Neutrophil (primary cell): ENCODE measurements around the gene PRKN.

Experiments used
- H3K27ac ChIP-seq: fragments of 200-600 bp; sonication (generic); 2 replicates; pipeline ENCODE4 v1.5.1; 2016; ENCODE audit warnings: mild to moderate bottlenecking, moderate library complexity
- H3K27me3 ChIP-seq: fragments of 200-600 bp; sonication (generic); 2 replicates; pipeline ENCODE4 v1.6.0; 2016; ENCODE audit warnings: mild to moderate bottlenecking
- H3K36me3 ChIP-seq: fragments of 200-600 bp; sonication (generic); 2 replicates; pipeline ENCODE4 v1.5.1; 2017
- H3K4me1 ChIP-seq, 2 experiments: fragments of 200-600 bp in 1 of 2; sonication (generic) in 1 of 2; 1 replicate in 1 of 2; 2 replicates in 1 of 2; pipeline versions ENCODE4 v1.5.1 to v1.6.1; 2013 to 2016; ENCODE audit warnings: low read depth in 1 of 2, low read length in 1 of 2, mild to moderate bottlenecking in 1 of 2, moderate library complexity in 1 of 2; ENCODE audit not compliant: control insufficient read depth in 1 of 2, insufficient read depth in 1 of 2
- H3K4me3 ChIP-seq, 2 experiments: fragments of 200-600 bp in 1 of 2; sonication (generic) in 1 of 2; 1 replicate in 1 of 2; 2 replicates in 1 of 2; pipeline ENCODE4 v1.5.1; 2013 to 2016; ENCODE audit warnings: low read depth in 1 of 2, low read length in 1 of 2, mild to moderate bottlenecking in 1 of 2, moderate library complexity in 1 of 2
- H3K9me3 ChIP-seq: fragments of 200-600 bp; sonication (generic); 2 replicates; pipeline ENCODE4 v1.5.1; 2016
- TF ChIP-seq, protein P1 (sequence below): fragments of 200-600 bp; sonication (generic); IDR thresholded peaks from 2 replicates; pipeline ENCODE4 v1.5.1; 2016; ENCODE audit warnings: antibody characterized with exemption

PRKN gene

DNA sequence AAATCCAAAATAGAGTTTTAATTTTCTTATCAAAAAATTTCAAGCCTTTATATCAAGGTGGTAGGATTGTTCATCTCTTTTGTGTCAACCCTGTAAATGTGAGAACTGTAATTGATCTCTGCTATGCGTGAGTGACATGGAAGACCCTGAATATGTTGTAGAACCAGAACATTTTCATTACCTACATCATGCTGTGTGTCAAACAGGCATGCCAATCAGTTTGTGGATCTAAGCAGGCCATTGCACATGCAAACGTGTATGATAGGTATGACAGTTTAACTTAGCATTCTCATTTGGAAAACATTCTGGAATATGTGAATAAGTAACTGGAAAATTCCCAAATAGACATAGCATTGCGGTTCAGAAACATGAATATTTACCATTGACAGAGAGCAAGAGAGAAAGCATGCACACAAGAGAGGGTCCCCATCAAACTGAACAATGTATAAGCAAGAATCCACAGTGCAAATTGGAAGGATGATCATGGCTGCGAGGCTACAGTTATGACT, 812.1 kb downstream of the PRKN start:
- no peaks in the 10 kb centered on the region for H3K27me3 ChIP-seq
- no peaks in the 10 kb centered on the region for H3K36me3 ChIP-seq
- no peaks in the 10 kb centered on the region for H3K9me3 ChIP-seq
- no peaks in the 10 kb centered on the region for H3K4me1 ChIP-seq
- no peak overlapping the region for H3K27ac ChIP-seq
- TF ChIP-seq, protein P1, sequence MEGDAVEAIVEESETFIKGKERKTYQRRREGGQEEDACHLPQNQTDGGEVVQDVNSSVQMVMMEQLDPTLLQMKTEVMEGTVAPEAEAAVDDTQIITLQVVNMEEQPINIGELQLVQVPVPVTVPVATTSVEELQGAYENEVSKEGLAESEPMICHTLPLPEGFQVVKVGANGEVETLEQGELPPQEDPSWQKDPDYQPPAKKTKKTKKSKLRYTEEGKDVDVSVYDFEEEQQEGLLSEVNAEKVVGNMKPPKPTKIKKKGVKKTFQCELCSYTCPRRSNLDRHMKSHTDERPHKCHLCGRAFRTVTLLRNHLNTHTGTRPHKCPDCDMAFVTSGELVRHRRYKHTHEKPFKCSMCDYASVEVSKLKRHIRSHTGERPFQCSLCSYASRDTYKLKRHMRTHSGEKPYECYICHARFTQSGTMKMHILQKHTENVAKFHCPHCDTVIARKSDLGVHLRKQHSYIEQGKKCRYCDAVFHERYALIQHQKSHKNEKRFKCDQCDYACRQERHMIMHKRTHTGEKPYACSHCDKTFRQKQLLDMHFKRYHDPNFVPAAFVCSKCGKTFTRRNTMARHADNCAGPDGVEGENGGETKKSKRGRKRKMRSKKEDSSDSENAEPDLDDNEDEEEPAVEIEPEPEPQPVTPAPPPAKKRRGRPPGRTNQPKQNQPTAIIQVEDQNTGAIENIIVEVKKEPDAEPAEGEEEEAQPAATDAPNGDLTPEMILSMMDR = no peak
- no peak overlapping the region for H3K4me3 ChIP-seq

DNA sequence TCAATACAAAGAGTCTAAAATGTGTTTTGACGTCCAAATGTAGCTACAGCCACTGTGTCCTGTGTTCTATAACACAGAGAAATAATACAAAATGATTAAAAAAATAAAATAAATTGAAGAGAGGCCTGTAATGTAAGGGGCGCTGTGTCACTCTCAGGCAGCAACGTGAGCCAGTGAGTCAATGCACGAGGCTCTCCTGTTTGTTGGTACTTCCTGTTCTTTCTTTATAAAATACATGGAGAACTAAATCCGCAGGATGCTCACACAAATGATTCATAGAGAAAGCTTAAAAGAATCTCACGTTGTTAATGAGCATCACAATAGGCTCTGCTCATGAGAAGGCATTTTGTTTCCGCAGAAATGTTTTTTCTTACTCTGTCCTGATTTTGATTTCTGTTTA, 818.7 kb downstream of the PRKN start:
- Histone ChIP-seq H3K27ac (no peak overlapping the region), H3K27me3 (no peaks in the 10 kb centered on the region), H3K4me1 (no peaks in the 10 kb centered on the region), H3K4me3 (no peak overlapping the region), H3K9me3 (no peaks in the 10 kb centered on the region), H3K36me3 (no peaks in the 10 kb centered on the region)
- TF ChIP-seq, protein P1 = no peak

DNA sequence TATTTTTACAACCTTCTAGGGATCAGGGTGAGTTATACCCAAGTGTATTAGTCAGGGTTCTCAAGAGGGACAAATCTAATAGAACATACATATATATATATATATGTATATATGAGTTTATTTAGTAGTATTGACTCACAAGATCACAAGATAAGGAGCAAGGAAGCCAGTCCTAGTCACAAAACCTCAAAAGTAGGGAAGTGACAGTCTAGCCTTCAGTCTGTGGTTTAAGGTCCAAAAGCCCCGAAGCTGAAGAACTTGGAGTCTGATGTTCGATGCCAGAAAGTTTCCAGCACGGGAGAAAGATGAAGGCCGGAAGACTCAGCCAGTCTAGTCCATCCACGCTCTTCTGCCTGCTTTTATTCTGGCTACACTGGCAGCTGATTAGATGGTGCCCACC, 821.0 kb downstream of the PRKN start:
- H3K36me3 ChIP-seq = no peaks in the 10 kb centered on the region
- H3K27me3 ChIP-seq = no peaks in the 10 kb centered on the region
- H3K4me3 ChIP-seq = no peak overlapping the region
- H3K4me1 ChIP-seq = no peaks in the 10 kb centered on the region
- no peaks in the 10 kb centered on the region for H3K9me3 ChIP-seq
- H3K27ac ChIP-seq = no peak overlapping the region
- TF ChIP-seq, protein P1 = no peak

DNA sequence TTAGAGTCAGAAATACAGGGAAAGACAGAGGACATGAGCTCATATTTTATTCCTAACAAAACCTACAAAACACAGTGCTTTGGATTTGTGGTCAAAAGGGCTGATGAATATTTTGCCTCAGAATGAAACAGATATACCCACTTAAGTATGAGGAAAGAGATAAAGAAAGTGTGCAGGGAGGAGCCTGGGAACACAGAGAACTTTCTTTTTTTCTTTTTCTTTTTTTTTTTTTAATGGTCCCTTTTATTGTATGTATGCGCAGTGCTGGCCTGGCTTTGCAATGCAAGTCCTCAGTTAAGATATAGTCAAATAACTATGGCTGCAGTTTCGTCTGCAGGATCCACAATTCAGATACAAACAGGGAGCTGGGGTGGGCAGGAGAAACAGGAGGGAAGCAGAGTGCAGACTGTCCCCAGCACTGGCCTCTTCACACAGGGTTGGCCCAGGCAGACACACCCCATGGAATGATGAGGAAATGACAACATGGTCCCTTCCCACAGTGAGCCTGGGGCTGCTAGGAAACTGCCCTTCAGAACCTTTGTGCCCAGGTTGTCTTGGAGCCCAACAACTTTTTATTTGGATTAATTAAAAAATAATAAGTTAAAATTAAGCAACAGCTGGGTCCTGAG, 823.9 kb downstream of the PRKN start:
- no peak overlapping the region for H3K27ac ChIP-seq
- H3K9me3 ChIP-seq = no peaks in the 10 kb centered on the region
- TF ChIP-seq, protein P1 = no peak
- H3K4me1 ChIP-seq = no peaks in the 10 kb centered on the region
- no peak overlapping the region for H3K4me3 ChIP-seq
- H3K27me3 ChIP-seq = no peaks in the 10 kb centered on the region
- no peaks in the 10 kb centered on the region for H3K36me3 ChIP-seq

DNA sequence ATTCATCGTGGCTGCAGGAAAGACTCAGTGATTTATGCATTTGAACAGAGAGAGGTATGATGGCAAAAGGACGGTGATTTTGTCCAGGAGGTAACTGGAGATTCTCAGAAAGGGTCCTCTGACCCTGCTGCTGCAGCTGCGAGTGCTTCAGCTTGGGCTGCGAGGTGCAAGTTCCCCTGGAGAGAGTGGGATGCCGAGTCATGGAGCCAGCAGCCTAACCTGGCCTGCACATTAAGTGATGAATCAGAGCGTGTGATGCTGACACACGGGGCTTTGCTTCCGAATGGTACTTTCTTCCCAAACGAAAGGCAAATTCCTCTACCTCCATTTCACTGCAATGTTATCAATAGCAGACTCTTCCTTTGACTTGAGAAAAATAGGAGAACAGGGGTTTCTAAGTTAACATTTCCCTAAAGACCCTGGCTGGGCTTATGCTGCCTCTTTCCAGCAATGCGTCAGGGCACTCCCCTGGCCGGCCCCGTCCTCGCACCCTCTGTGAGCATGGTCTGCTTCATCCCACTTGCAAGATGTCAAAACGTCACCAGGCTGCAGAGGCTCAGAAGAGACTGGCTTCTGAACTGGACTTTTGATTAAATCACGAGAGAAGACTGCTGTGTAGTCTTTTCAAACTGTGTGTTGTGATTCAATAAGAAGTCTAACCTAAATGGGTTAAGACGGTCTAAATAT, 825.7 kb downstream of the PRKN start:
- H3K4me1 ChIP-seq = no peaks in the 10 kb centered on the region
- H3K27ac ChIP-seq = no peak overlapping the region

More for the DNA sequence above, 825.7 kb downstream of the PRKN start:
- TF ChIP-seq, protein P1 = no peak
- H3K27me3 ChIP-seq = no peaks in the 10 kb centered on the region
- H3K4me3 ChIP-seq = no peak overlapping the region
- H3K36me3 ChIP-seq = no peaks in the 10 kb centered on the region
- no peaks in the 10 kb centered on the region for H3K9me3 ChIP-seq
